ENCODE results near the gene ZNF394. TPM values are rescaled to one million over a fixed set of nuclear protein-coding genes. Genes with fewer than 3 reads are reported as not detected.
A peak's percentile ranks its signal among the peaks of the same experiment; 100 is the strongest.

The ZNF394 gene
- total and polyA plus RNA-seq, 2 donors (not counting 3 experiments of a cell fraction or from before 2014, with no cell fraction given): 8.6 to 22.8 TPM

DNA sequence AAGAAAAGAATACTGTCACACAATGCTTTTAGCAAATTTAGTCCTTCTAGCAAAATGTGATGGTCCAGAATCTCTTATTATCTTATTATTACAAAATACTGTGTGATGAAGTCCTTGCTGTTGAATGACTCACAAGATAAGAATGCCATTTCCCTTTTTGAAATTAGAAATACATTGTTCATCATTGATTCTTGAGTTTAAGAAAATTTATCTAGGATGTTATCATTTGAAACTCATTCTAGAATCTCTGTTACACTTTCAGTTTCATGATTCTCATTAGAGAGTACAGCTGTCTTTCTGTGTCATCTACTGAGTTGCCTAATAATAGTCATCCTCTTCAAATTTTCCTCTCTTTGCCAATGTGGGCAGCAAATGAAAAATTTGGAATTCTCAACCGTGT, 14.0 kb upstream of the ZNF394 start:
- H3K27ac ChIP-seq (ENCODE audit: insufficient read depth, low read depth, low read length): no peak overlapping the region
- POLR2A ChIA-PET: interaction anchor here (0.7 kb wide), 1 partner anchor 56 kb away, joined by 3 read pairs; no protein-coding TSS in a partner anchor
- FAIRE-seq (peak; percentile 82), DNase-seq (ENCODE audit: low read depth, low spot score) (no peak)
- H2AFZ ChIP-seq (ENCODE audit: low read depth, low read length): no peak overlapping the region
- no peaks in the 10 kb centered on the region for H3K9me3 ChIP-seq (replicated peaks; ENCODE audit: control insufficient read depth, insufficient read depth, low read length)
- H3K36me3 ChIP-seq (ENCODE audit: control insufficient read depth in 2 of 2, extremely low read depth in 1 of 2, insufficient read depth in 2 of 2, low read length in 2 of 2): peaks cover 5 to 14% of the 10 kb centered on the region in 2 experiments
- peak; percentile 62 for TF ChIP-seq FOS (IDR thresholded peaks at IDR 0.05; ENCODE audit: borderline replicate concordance, insufficient read depth, low read length)
- no peak for TF ChIP-seq GATA2 (IDR thresholded peaks at IDR 0.05; ENCODE audit: insufficient read depth, insufficient read length, low read depth, low read length)
- TF ChIP-seq MYC (IDR thresholded peaks at IDR 0.05; ENCODE audit: low read depth, low read length): no peak
- TF ChIP-seq JUN (IDR thresholded peaks at IDR 0.05; ENCODE audit: borderline replicate concordance, insufficient read depth, insufficient read length, low read depth): peak; percentile 40
- TF ChIP-seq, protein P1, sequence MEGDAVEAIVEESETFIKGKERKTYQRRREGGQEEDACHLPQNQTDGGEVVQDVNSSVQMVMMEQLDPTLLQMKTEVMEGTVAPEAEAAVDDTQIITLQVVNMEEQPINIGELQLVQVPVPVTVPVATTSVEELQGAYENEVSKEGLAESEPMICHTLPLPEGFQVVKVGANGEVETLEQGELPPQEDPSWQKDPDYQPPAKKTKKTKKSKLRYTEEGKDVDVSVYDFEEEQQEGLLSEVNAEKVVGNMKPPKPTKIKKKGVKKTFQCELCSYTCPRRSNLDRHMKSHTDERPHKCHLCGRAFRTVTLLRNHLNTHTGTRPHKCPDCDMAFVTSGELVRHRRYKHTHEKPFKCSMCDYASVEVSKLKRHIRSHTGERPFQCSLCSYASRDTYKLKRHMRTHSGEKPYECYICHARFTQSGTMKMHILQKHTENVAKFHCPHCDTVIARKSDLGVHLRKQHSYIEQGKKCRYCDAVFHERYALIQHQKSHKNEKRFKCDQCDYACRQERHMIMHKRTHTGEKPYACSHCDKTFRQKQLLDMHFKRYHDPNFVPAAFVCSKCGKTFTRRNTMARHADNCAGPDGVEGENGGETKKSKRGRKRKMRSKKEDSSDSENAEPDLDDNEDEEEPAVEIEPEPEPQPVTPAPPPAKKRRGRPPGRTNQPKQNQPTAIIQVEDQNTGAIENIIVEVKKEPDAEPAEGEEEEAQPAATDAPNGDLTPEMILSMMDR (IDR thresholded peaks at IDR 0.05; ENCODE audit: extremely low read depth in 1 of 2, insufficient read depth in 1 of 2, low read depth in 1 of 2, low read length in 2 of 2): no peak
- BruUV-seq (replicated peaks): no TSS peak
- peaks cover 6% of the 10 kb centered on the region for H3K4me1 ChIP-seq (ENCODE audit: control insufficient read depth, extremely low read depth, insufficient read depth, low read length)
- H3K9ac ChIP-seq (replicated peaks; ENCODE audit: extremely low read depth, insufficient read depth, low read length): no peak overlapping the region
- intact Hi-C loops (cut with micrococcal nuclease): no loop called here
- dilution Hi-C loops (cut with MboI; ENCODE audit: extremely low pct_ligation_motif_present, low sequenced_read_pairs): no loop called here
- no peak overlapping the region for H3K4me3 ChIP-seq (replicated peaks in 1 of 3; ENCODE audit: insufficient read depth in 1 of 3, low read depth in 1 of 3, low read length in 3 of 3)
- H3K79me2 ChIP-seq (ENCODE audit: control insufficient read depth, insufficient read depth, low read length): peaks cover 6% of the 10 kb centered on the region
- no peaks in the 10 kb centered on the region for H3K27me3 ChIP-seq (ENCODE audit: control insufficient read depth in 2 of 2, insufficient read depth in 2 of 2, low read length in 2 of 2)
- CTCF ChIA-PET: interaction anchor here (1.9 kb wide), 1 partner anchor 12 kb away, joined by 6 read pairs; no protein-coding TSS in a partner anchor
- peak overlapping the region; percentile 30 for H3K4me2 ChIP-seq (ENCODE audit: insufficient read depth, low read length)
- H3K9me1 ChIP-seq (replicated peaks; ENCODE audit: control insufficient read depth, extremely low read depth, insufficient read depth, low read length): no peaks in the 10 kb centered on the region
- H4K20me1 ChIP-seq (replicated peaks; ENCODE audit: control insufficient read depth, extremely low read depth, insufficient read depth, low read length): no peaks in the 10 kb centered on the region

DNA sequence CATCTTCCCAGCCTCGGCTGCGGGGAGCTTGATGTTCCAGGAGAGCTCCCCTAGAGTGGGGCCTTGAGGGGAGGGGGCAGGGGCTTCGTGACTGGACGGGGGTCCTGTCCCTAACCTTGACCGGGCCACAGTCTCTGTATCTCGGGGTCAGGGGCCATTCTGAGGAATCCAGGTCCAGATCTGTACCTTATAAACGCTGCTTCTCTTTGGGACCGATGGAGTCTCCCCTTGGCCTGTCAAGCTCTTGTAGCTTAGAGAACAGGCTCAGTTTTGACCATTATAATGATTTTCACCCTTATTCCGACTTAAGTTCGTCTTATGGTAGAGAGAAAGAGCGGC, 5.2 kb upstream of the ZNF394 start:
- H3K27ac ChIP-seq (ENCODE audit: insufficient read depth, low read depth, low read length): peak overlapping the region; percentile 69
- peak overlapping the region; percentile 59 to 76 (median 75) for H3K4me3 ChIP-seq (replicated peaks in 1 of 3; ENCODE audit: insufficient read depth in 1 of 3, low read depth in 1 of 3, low read length in 3 of 3)
- peak overlapping the region; percentile 100 for H3K4me2 ChIP-seq (ENCODE audit: insufficient read depth, low read length)
- TF ChIP-seq GATA2 (IDR thresholded peaks at IDR 0.05; ENCODE audit: insufficient read depth, insufficient read length, low read depth, low read length): no peak
- TF ChIP-seq EZH2 (IDR thresholded peaks at IDR 0.05; ENCODE audit: borderline replicate concordance, low read depth, low read length, severe bottlenecking): no peak
- TF ChIP-seq, protein P1 (IDR thresholded peaks at IDR 0.05; ENCODE audit: extremely low read depth in 1 of 2, insufficient read depth in 1 of 2, low read depth in 1 of 2, low read length in 2 of 2): no peak
- TF ChIP-seq JUN (IDR thresholded peaks at IDR 0.05; ENCODE audit: borderline replicate concordance, insufficient read depth, insufficient read length, low read depth): no peak
- no peak for TF ChIP-seq POLR2AphosphoS5 (IDR thresholded peaks at IDR 0.05; ENCODE audit: insufficient read depth, low read depth, low read length)
- TF ChIP-seq, protein P2, sequence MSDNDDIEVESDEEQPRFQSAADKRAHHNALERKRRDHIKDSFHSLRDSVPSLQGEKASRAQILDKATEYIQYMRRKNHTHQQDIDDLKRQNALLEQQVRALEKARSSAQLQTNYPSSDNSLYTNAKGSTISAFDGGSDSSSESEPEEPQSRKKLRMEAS (IDR thresholded peaks at IDR 0.05; ENCODE audit: insufficient read depth, insufficient read length): no peak
- TF ChIP-seq MYC (IDR thresholded peaks at IDR 0.05; ENCODE audit: low read depth, low read length): no peak
- no peak for TF ChIP-seq FOS (IDR thresholded peaks at IDR 0.05; ENCODE audit: borderline replicate concordance, insufficient read depth, low read length)
- no peak for TF ChIP-seq POLR2A (IDR thresholded peaks at IDR 0.05; ENCODE audit: low read depth, low read length)
- H3K9me3 ChIP-seq (replicated peaks; ENCODE audit: control insufficient read depth, insufficient read depth, low read length): no peaks in the 10 kb centered on the region
- no TSS peak for BruUV-seq (replicated peaks)
- no peaks in the 10 kb centered on the region for H3K9me1 ChIP-seq (replicated peaks; ENCODE audit: control insufficient read depth, extremely low read depth, insufficient read depth, low read length)
- DNase-seq (ENCODE audit: low read depth, low spot score): no peak
- ChIA-PET CTCF (interaction anchor here (0.7 to 1.2 kb wide), 4 partner anchors 32 to 75 kb away, joined by 3 to 4 read pairs (median 3); partner anchors contain the start of gene ZNF655), POLR2A (interaction anchor here (1.3 kb wide), 1 partner anchor 46 kb away, joined by 4 read pairs; the partner anchor contains the start of gene FAM200A)
- H4K20me1 ChIP-seq (replicated peaks; ENCODE audit: control insufficient read depth, extremely low read depth, insufficient read depth, low read length): no peaks in the 10 kb centered on the region
- no peaks in the 10 kb centered on the region for H3K27me3 ChIP-seq (ENCODE audit: control insufficient read depth in 2 of 2, insufficient read depth in 2 of 2, low read length in 2 of 2)
- dilution Hi-C loops (cut with MboI; ENCODE audit: extremely low pct_ligation_motif_present, low sequenced_read_pairs): no loop called here
- H3K4me1 ChIP-seq (ENCODE audit: control insufficient read depth, extremely low read depth, insufficient read depth, low read length): peaks cover 20% of the 10 kb centered on the region
- intact Hi-C loops (cut with micrococcal nuclease): loop anchor here (2.0 kb wide), 1 partner anchor 48 kb away; the partner anchor contains the start of gene FAM200A
- H2AFZ ChIP-seq (ENCODE audit: low read depth, low read length): peak overlapping the region; percentile 80
- peaks cover 25% of the 10 kb centered on the region for H3K79me2 ChIP-seq (ENCODE audit: control insufficient read depth, insufficient read depth, low read length)
- FAIRE-seq: no peak
- H3K36me3 ChIP-seq (ENCODE audit: control insufficient read depth in 2 of 2, extremely low read depth in 1 of 2, insufficient read depth in 2 of 2, low read length in 2 of 2): no peaks in the 10 kb centered on the region
- H3K9ac ChIP-seq (replicated peaks; ENCODE audit: extremely low read depth, insufficient read depth, low read length): peak overlapping the region; percentile 63
